MM.1S (cell line): Measurements from ENCODE around the gene TBC1D2.

ENCODE experiments used
- CTCF ChIP-seq: fragments of 300-600 bp; sonication (generic); IDR thresholded peaks from 2 replicates; pipeline ENCODE4 v1.5.1; 2016; ENCODE audit warnings: antibody characterized with exemption, low read length, mixed read lengths
- EZH2 ChIP-seq: fragments of 300-600 bp; sonication (generic); optimal IDR thresholded peaks from 2 replicates; pipeline ENCODE3; 2017; ENCODE audit warnings: low read depth, mild to moderate bottlenecking, antibody characterized with exemption, low read length, mixed read lengths

DNA sequence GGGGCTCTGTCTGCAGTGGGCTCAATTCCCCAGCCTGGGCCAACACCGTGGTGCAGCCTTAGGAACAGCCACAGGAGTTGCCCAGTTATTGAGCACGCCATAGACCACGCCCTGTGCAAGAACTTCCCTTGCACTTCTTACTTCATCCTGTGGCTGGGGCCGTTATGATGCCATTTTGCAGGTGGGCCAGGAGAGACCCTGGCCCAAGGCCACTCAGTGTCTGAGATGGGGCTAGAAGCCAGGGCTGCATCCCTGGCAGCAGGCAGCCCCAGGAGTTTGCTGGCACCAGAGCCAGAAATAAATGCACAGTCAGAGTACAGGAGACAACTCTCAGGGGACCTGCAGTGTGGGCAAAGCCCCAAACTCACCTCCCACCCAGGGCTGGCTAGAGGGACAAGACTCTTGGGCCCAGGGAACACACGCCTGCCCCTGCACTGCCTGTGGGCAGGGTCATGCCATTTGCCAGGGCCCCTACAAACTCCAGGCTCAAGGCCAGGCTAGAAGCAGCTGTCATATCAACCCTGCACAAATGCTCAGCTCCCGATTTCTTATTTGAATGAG, 69.8 kb downstream of the TBC1D2 start:
- no peak for TF ChIP-seq CTCF
- TF ChIP-seq EZH2: no peak
